DOHH2 (cell line): ENCODE data around the gene TMTC1.

Experiments used
- H3F3A ChIP-seq: fragments of 200-600 bp; sonication (generic), shearing (Covaris generic); 2 replicates; pipeline ENCODE4 v1.6.0; 2016; ENCODE audit warnings: antibody characterized with exemption, mild to moderate bottlenecking; ENCODE audit not compliant: control insufficient read depth, insufficient read depth
- H3K27ac ChIP-seq: fragments of 200-600 bp; sonication (generic); 2 replicates; pipeline ENCODE4 v1.5.1; 2014; ENCODE audit warnings: low read depth, mild to moderate bottlenecking, low read length, moderate library complexity
- H3K27me3 ChIP-seq: fragments of 200-600 bp; sonication (generic); 2 replicates; pipeline ENCODE4 v1.6.1; 2014; ENCODE audit warnings: mild to moderate bottlenecking, low read length, mixed read lengths; ENCODE audit not compliant: control insufficient read depth
- H3K36me3 ChIP-seq: fragments of 200-600 bp; sonication (generic); 2 replicates; pipeline ENCODE4 v1.6.1; 2014; ENCODE audit warnings: mild to moderate bottlenecking, low read length, moderate library complexity, mixed read lengths; ENCODE audit not compliant: control insufficient read depth
- H3K4me1 ChIP-seq: fragments of 200-600 bp; sonication (generic); 2 replicates; pipeline ENCODE4 v1.6.1; 2014; ENCODE audit warnings: mild to moderate bottlenecking, low read length, mixed read lengths; ENCODE audit not compliant: control insufficient read depth
- H3K4me2 ChIP-seq: fragments of 200-600 bp; sonication (generic); 2 replicates; pipeline ENCODE4 v1.6.0; 2014; ENCODE audit warnings: mild to moderate bottlenecking, low read length, moderate library complexity
- H3K4me3 ChIP-seq: fragments of 200-600 bp; sonication (generic); 2 replicates; pipeline ENCODE4 v1.5.1; 2014; ENCODE audit warnings: mild to moderate bottlenecking, low read length, mixed read lengths
- H3K79me2 ChIP-seq: fragments of 200-600 bp; sonication (generic); 2 replicates; pipeline ENCODE4 v1.6.1; 2014; ENCODE audit warnings: mild to moderate bottlenecking, low read length, mixed read lengths; ENCODE audit not compliant: control insufficient read depth
- H3K9me2 ChIP-seq: fragments of 200-600 bp; sonication (generic); replicated peaks from 2 replicates; pipeline ENCODE4 v1.6.1; 2014; ENCODE audit warnings: mild to moderate bottlenecking, low read length, mixed read lengths; ENCODE audit not compliant: control insufficient read depth
- H3K9me3 ChIP-seq: fragments of 200-600 bp; sonication (generic); 2 replicates; pipeline ENCODE4 v1.6.1; 2014; ENCODE audit warnings: antibody characterized with exemption, low read length, mixed read lengths; ENCODE audit not compliant: control insufficient read depth, insufficient read depth
- H4K20me1 ChIP-seq: fragments of 200-600 bp; sonication (generic); 2 replicates; pipeline ENCODE4 v1.6.0; 2014; ENCODE audit warnings: low read depth, mild to moderate bottlenecking, antibody characterized with exemption, low read length, moderate library complexity; ENCODE audit not compliant: control insufficient read depth, insufficient read depth
- CTCF ChIP-seq: fragments of 200-600 bp; sonication (generic); IDR thresholded peaks from one replicate; pipeline ENCODE4 v1.5.1; 2014; ENCODE audit warnings: antibody characterized with exemption, mild to moderate bottlenecking, low read depth, low read length; ENCODE audit not compliant: poor library complexity, severe bottlenecking
- EZH2phosphoT487 ChIP-seq: fragments of 200-600 bp; sonication (generic); IDR thresholded peaks from 2 replicates; pipeline ENCODE4 v1.6.1; 2017; ENCODE audit warnings: borderline replicate concordance, mild to moderate bottlenecking, antibody characterized with exemption, low read length, moderate library complexity, mixed read lengths

The TMTC1 gene

GRCh38 chr12:29769162-29769858 lies 14.4 kb downstream of the TMTC1 start:
- no peak for TF ChIP-seq CTCF
- TF ChIP-seq EZH2phosphoT487: no peak
- Histone ChIP-seq H3K9me2 (no peaks in the 10 kb centered on the region), H3K4me2 (no peak overlapping the region), H3F3A (no peaks in the 10 kb centered on the region), H3K4me3 (no peak overlapping the region), H3K4me1 (no peaks in the 10 kb centered on the region), H3K79me2 (no peaks in the 10 kb centered on the region), H3K27me3 (no peaks in the 10 kb centered on the region), H3K9me3 (no peaks in the 10 kb centered on the region), H3K27ac (no peak overlapping the region), H4K20me1 (no peaks in the 10 kb centered on the region), H3K36me3 (no peaks in the 10 kb centered on the region)

- no peak overlapping the region for H3K4me2 ChIP-seq
- no peak overlapping the region for H3K27ac ChIP-seq
- H3K9me2 ChIP-seq: no peaks in the 10 kb centered on the region
These were observed 15.4 kb downstream of the TMTC1 start for GRCh38 chr12:29768372-29768771.

GRCh38 chr12:29763301-29763683 lies 20.4 kb downstream of the TMTC1 start:
- H4K20me1 ChIP-seq: no peaks in the 10 kb centered on the region

More at GRCh38 chr12:29768372-29768771, 15.4 kb downstream of the TMTC1 start:
- Histone ChIP-seq H3K4me1 (no peaks in the 10 kb centered on the region), H3K27me3 (no peaks in the 10 kb centered on the region), H3K36me3 (no peaks in the 10 kb centered on the region), H4K20me1 (no peaks in the 10 kb centered on the region), H3K79me2 (no peaks in the 10 kb centered on the region), H3F3A (no peaks in the 10 kb centered on the region), H3K9me3 (no peaks in the 10 kb centered on the region), H3K4me3 (no peak overlapping the region)
- TF ChIP-seq CTCF (no peak), EZH2phosphoT487 (no peak)

More at GRCh38 chr12:29763301-29763683, 20.4 kb downstream of the TMTC1 start:
- H3K4me1 ChIP-seq: no peaks in the 10 kb centered on the region
- no peak overlapping the region for H3K4me2 ChIP-seq
- H3K27ac ChIP-seq: no peak overlapping the region
- H3K4me3 ChIP-seq: no peak overlapping the region
- no peaks in the 10 kb centered on the region for H3K9me3 ChIP-seq
- no peaks in the 10 kb centered on the region for H3K79me2 ChIP-seq
- TF ChIP-seq EZH2phosphoT487: no peak
- no peak for TF ChIP-seq CTCF
- no peaks in the 10 kb centered on the region for H3K36me3 ChIP-seq
- H3K9me2 ChIP-seq: no peaks in the 10 kb centered on the region
- no peaks in the 10 kb centered on the region for H3F3A ChIP-seq
- no peaks in the 10 kb centered on the region for H3K27me3 ChIP-seq
